ENCODE data around the gene ADD2.

The ADD2 gene

GRCh38 chr2:70702711-70703395 is 65.1 kb downstream of the ADD2 start:
- no peak for DNase-seq (ENCODE audit: low spot score)

GRCh38 chr2:70698847-70699246 is 69.2 kb downstream of the ADD2 start:
- DNase-seq (ENCODE audit: low spot score): no peak

- DNase-seq (ENCODE audit: low spot score): no peak
These were observed 70.2 kb downstream of the ADD2 start for GRCh38 chr2:70697603-70698383.

GRCh38 chr2:70696142-70696541 is 71.9 kb downstream of the ADD2 start:
- no peak for DNase-seq (ENCODE audit: low spot score)

- DNase-seq (ENCODE audit: low spot score): no peak
These were observed 75.7 kb downstream of the ADD2 start for GRCh38 chr2:70692256-70692655.

- DNase-seq (ENCODE audit: low spot score): no peak
These were observed 76.4 kb downstream of the ADD2 start for GRCh38 chr2:70691497-70692140.

- DNase-seq (ENCODE audit: low spot score): no peak
These were observed 77.2 kb downstream of the ADD2 start for GRCh38 chr2:70690846-70691245.

GRCh38 chr2:70688427-70688826 is 79.6 kb downstream of the ADD2 start:
- DNase-seq (ENCODE audit: low spot score): no peak

GRCh38 chr2:70687461-70687795 is 80.6 kb downstream of the ADD2 start:
- no peak for DNase-seq (ENCODE audit: low spot score)

- peak; percentile 9 for DNase-seq (ENCODE audit: low spot score)
These were observed 81.2 kb downstream of the ADD2 start for GRCh38 chr2:70686577-70687460.

GRCh38 chr2:70685771-70686171 is 82.2 kb downstream of the ADD2 start:
- no peak for DNase-seq (ENCODE audit: low spot score)

- no peak for DNase-seq (ENCODE audit: low spot score)
These were observed 83.0 kb downstream of the ADD2 start for GRCh38 chr2:70684846-70685622.

GRCh38 chr2:70683455-70683854 is 84.5 kb downstream of the ADD2 start:
- no peak for DNase-seq (ENCODE audit: low spot score)

- DNase-seq (ENCODE audit: low spot score): no peak
These were observed 87.3 kb downstream of the ADD2 start for GRCh38 chr2:70680735-70681134.

- DNase-seq (ENCODE audit: low spot score): no peak
These were observed 88.7 kb downstream of the ADD2 start for GRCh38 chr2:70679259-70679658.

GRCh38 chr2:70678576-70679143 is 89.3 kb downstream of the ADD2 start:
- no peak for DNase-seq (ENCODE audit: low spot score)

- no peak for DNase-seq (ENCODE audit: low spot score)
These were observed 91.5 kb downstream of the ADD2 start for GRCh38 chr2:70676301-70677035.

GRCh38 chr2:70675862-70676261 is 92.1 kb downstream of the ADD2 start:
- no peak for DNase-seq (ENCODE audit: low spot score)

GRCh38 chr2:70674636-70675430 is 93.2 kb downstream of the ADD2 start:
- DNase-seq (ENCODE audit: low spot score): no peak

All from LoVo (cell line).